ENCODE results near the gene FICD. TPM values are rescaled to one million over a fixed set of nuclear protein-coding genes. Genes with fewer than 3 reads are reported as not detected.

The FICD gene
- total RNA-seq, 4 donors from 2014 or later, result 3.3 to 8.8 (median 5.5) TPM

DNA sequence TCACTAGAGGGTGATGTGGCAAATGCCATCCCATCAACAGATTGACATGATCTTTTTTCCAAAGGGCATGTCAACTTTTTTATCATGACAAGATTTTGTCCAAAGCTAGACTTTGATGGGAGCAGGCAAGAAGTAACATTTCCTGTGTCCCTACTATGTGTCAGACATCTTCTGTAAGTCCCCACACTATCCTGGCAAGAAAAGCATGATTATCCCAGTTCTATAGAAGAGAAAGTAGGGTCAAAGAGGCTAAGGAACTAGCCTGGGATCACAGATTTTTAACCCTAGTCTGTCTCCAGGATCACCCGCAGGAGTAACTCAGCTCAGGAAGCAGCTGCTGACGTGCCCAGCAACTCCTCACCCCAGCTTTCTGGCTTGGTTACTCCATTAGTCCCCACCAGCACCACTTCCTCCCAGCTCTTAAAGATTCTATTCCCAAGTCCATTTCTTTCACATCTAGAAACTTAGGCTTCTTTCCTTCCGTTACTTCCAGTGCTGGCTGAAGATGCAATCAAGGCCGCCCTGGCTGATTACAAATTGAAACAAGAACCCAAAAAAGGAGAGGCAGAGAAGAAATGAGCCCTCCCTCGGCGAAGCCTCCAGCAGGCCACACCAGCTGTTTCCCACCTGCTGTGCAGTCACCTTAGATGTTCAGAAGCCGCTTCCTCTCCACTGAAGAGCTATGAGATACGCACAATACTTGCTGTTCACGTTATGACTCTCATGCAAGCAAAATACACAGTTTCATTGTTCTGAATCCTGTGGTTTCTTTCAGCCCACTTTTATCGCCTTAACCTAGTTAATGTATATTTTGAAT, 53.5 kb downstream of the FICD start:
- Histone ChIP-seq H3K36me3 (peaks cover 0 to 66% of the 10 kb centered on the region in 2 donors), H3K27ac (peak overlapping the region in 3 of 4 donors; percentile 31 to 52 (median 52)), H3K9me3 (no peaks in the 10 kb centered on the region), H3K4me1 (peaks cover 0 to 56% (median 3%) of the 10 kb centered on the region in 3 donors), H3K27me3 (no peaks in the 10 kb centered on the region), H3K4me3 (no peak overlapping the region)
- TF ChIP-seq CTCF (IDR thresholded peaks at IDR 0.05), result no peak
- no peak for TF ChIP-seq POLR2A (IDR thresholded peaks at IDR 0.05)
- no peak for TF ChIP-seq POLR2AphosphoS5 (IDR thresholded peaks at IDR 0.05)
- TF ChIP-seq EP300 (IDR thresholded peaks at IDR 0.05), result no peak
- ATAC-seq, result no peak
- 74 to 76% methylated on average over 8 to 10 of the region's 10 CpGs for WGBS, 2 donors (ENCODE audit: low coverage in 1 of 2)

Other genes starting within 250 kb of the FICD start
- 10 to 100 TPM in 3 of 4 donors, 1 to 10 TPM in 1; 9.7 to 25.4 (median 13.0) TPM for gene CMKLR1, start 176.0 kb upstream of the FICD start, total RNA-seq
- gene SART3, start 45.9 kb downstream of the FICD start, total RNA-seq, result 10 to 100 TPM; 28.7 to 71.8 (median 53.2) TPM
- gene ISCU, start 47.3 kb downstream of the FICD start, total RNA-seq, result 100 to 1,000 TPM; 220 to 299 (median 247) TPM
- gene TMEM119, start 82.8 kb downstream of the FICD start, total RNA-seq, result 1 to 10 TPM; 2.3 to 5.9 (median 4.5) TPM
- 10 to 100 TPM in 1 of 4 donors, 1 to 10 TPM in 3; 3.6 to 12.4 (median 5.5) TPM for gene SELPLG, start 118.6 kb downstream of the FICD start, total RNA-seq
- gene CORO1C, start 216.2 kb downstream of the FICD start, total RNA-seq, result 100 to 1,000 TPM; 277 to 473 (median 342) TPM